ENCODE measurements around the gene SPIRE2.

DNA sequence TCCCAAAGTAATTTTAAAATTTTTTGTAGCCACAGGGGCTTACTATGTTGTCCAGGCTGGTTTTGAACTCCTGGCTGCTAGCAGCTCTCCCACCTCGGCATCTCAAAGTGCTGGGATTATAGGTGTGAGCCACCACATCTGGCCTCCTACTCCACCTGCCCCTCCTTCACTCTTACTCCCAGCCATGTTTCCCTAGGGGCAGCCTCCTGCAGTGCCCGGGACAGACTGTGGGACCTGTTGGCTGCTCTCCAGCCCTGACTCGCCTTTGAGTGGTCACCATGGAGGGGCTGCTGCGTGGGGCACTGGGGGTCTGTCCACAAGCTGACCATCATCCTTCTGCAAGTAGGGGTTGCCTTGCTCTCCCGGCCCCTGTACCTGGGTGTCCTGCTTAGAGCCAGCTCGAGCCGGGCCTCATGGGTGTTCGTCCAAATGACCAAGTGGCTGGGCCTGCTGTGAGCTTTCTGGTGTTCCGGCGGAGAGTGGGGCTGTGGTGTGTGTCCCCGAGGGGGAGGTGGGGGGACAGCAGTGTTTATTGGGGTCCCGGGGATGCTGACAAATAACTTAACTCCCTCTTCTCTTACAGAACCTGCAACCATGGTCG lies 16.6 kb downstream of the SPIRE2 start:
- TF ChIP-seq CTCF (CRISPR knock-in tag; IDR thresholded peaks at IDR 0.05) = no peak
- TF ChIP-seq, protein P1, sequence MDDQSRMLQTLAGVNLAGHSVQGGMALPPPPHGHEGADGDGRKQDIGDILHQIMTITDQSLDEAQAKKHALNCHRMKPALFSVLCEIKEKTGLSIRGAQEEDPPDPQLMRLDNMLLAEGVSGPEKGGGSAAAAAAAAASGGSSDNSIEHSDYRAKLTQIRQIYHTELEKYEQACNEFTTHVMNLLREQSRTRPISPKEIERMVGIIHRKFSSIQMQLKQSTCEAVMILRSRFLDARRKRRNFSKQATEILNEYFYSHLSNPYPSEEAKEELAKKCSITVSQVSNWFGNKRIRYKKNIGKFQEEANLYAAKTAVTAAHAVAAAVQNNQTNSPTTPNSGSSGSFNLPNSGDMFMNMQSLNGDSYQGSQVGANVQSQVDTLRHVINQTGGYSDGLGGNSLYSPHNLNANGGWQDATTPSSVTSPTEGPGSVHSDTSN (CRISPR knock-in tag; IDR thresholded peaks at IDR 0.05; ENCODE audit: borderline replicate concordance) = no peak
- TF ChIP-seq ZNF34 (CRISPR knock-in tag; IDR thresholded peaks at IDR 0.05; ENCODE audit: borderline replicate concordance) = no peak
- no peak for TF ChIP-seq NFYB (CRISPR knock-in tag; IDR thresholded peaks at IDR 0.05)

Measured in HepG2 (cell line).